Measurements from ENCODE around the gene WDR81. TPM values are rescaled to one million over a fixed set of nuclear protein-coding genes. Genes with fewer than 3 reads are reported as not detected.

WDR81 gene
- total and polyA plus RNA-seq, 12 donors = 4.9 to 88.8 (median 41.1) TPM

DNA sequence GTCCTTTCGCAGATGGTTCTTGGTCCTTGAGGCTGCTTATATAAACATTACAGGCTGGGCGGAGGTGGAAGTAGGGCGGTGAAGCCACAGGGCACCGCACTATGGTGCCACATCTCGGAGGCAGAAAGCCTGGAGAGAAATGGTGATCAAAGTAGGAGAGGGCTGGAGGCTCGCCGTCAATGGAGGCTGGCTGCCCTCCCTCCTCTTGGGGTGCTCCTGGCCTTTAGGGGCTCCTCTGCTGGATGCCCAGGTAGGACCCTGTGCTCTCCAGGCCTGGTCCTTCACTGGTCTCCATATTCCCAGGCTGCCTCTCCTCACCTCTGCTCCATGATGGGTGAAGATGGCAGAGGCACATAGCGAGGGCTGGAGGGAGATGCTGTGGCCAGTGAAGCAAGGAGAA, 12.2 kb upstream of the WDR81 start:
- Histone ChIP-seq H3K4me3 (no peak overlapping the region), H3K9me3 (replicated peaks in 1 of 3) (no peaks in the 10 kb centered on the region), H3K27me3 (no peaks in the 10 kb centered on the region), H3K27ac (peak overlapping the region in 2 of 5 donors; percentile 100), H3K4me1 (replicated peaks in 1 of 2) (peaks cover 28 to 43% of the 10 kb centered on the region in 2 donors), H3K36me3 (replicated peaks in 1 of 2) (peaks cover 0 to 27% of the 10 kb centered on the region in 2 donors)
- peak in 1 of 7 donors; percentile 55 for DNase-seq
- intact Hi-C loops (cut with DNase I) = loop anchor here in 1 of 2 donors (5.0 kb wide), 1 partner anchor 35 kb away; no protein-coding TSS in a partner anchor
- no peak for TF ChIP-seq POLR2A (IDR thresholded peaks at IDR 0.05)
- TF ChIP-seq, protein P1, sequence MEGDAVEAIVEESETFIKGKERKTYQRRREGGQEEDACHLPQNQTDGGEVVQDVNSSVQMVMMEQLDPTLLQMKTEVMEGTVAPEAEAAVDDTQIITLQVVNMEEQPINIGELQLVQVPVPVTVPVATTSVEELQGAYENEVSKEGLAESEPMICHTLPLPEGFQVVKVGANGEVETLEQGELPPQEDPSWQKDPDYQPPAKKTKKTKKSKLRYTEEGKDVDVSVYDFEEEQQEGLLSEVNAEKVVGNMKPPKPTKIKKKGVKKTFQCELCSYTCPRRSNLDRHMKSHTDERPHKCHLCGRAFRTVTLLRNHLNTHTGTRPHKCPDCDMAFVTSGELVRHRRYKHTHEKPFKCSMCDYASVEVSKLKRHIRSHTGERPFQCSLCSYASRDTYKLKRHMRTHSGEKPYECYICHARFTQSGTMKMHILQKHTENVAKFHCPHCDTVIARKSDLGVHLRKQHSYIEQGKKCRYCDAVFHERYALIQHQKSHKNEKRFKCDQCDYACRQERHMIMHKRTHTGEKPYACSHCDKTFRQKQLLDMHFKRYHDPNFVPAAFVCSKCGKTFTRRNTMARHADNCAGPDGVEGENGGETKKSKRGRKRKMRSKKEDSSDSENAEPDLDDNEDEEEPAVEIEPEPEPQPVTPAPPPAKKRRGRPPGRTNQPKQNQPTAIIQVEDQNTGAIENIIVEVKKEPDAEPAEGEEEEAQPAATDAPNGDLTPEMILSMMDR (IDR thresholded peaks at IDR 0.05) = no peak
- 70 to 86% (median 76%) methylated on average over 8 of the region's 8 CpGs for WGBS, 4 donors

DNA sequence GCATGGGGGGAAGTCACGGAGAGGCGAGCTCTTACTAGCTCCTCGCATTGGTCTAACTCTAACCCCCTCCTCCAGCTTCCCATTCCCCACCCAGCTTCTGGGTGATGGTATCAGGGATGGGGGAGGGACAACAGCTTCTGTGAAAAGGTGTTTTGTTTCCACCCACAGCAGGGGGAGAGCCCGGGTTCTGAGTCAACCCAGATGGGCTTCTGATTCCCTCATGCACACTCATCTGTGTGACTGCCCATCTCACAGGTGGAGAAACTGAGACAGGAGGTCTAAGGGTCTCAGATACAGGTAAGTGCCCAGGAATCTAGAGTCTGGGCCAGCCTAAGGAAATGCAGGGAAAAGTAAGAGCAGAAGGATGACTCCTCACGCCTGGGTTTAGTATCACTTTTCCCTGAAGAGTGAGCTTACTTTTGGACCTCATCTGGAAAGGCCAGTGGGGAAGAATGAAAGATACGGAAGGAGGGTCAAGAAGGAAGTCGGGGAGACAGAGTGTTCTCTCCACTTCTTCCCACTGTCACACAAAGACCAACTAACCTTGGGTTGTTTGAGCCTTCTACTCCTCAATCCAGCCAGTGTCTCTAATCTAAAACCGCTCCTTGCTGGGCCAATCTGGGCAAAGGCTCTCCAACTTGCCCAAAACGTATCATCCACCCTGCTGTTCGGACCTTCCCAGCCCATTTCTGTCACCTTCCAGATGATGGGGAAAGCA, 11.2 kb upstream of the WDR81 start:
- Histone ChIP-seq H3K27ac (peak overlapping the region; percentile 53 to 100 (median 100)), H3K4me1 (replicated peaks in 1 of 2) (peaks cover 28 to 50% of the 10 kb centered on the region in 2 donors), H3K9me3 (replicated peaks in 1 of 3) (no peaks in the 10 kb centered on the region), H3K4me3 (peak overlapping the region in 1 of 4 donors; percentile 100), H3K27me3 (no peaks in the 10 kb centered on the region), H3K36me3 (replicated peaks in 1 of 2) (peaks cover 0 to 27% of the 10 kb centered on the region in 2 donors)
- TF ChIP-seq, protein P1 (IDR thresholded peaks at IDR 0.05) = no peak
- no peak for TF ChIP-seq POLR2A (IDR thresholded peaks at IDR 0.05)
- intact Hi-C loops (cut with DNase I) = loop anchor here in 1 of 2 donors (5.0 kb wide), 1 partner anchor 36 kb away; no protein-coding TSS in a partner anchor
- WGBS, 4 donors = 50 to 59% (median 53%) methylated on average over 9 to 10 of the region's 10 CpGs
- peak in 1 of 7 donors; percentile 54 for DNase-seq

DNA sequence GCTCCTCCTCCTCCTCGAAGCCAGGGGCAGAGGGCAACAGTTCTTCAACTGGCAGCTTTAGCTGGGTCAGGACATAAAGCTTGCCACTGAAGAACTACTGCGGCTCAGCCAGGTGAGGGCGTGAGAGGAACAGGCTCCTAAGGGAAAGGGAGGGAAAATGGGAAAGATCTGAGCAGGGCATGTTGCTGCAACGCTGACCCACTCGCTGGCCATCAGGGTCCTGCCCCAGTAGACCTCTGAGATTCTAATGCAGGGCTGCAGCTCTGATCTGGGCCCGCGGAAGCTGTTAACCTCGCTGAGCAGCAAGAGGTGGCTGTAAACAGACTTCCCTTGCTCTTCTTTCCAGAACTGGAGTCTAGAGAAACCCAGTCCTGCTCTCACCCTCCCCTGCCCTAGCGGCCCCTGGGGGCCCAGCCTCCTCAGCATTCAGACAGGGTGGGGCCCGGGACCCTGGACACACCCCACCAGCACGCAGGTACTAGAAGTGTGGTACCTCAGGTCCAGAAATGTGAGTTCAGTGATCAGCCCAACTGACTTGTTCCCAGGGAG, 10.6 kb upstream of the WDR81 start:
- H3K4me1 ChIP-seq (replicated peaks in 1 of 2) = peaks cover 28 to 51% of the 10 kb centered on the region in 2 donors
- no peak for TF ChIP-seq POLR2A (IDR thresholded peaks at IDR 0.05)
- TF ChIP-seq, protein P1 (IDR thresholded peaks at IDR 0.05) = peak in 5 of 6 experiments; percentile 33 to 53 (median 41)
- peak overlapping the region in 3 of 4 donors; percentile 5 to 100 (median 100) for H3K4me3 ChIP-seq
- peak overlapping the region; percentile 95 to 100 (median 100) for H3K27ac ChIP-seq
- peak in 5 of 7 donors; percentile 46 to 81 (median 66) for DNase-seq
- H3K9me3 ChIP-seq (replicated peaks in 1 of 3) = no peaks in the 10 kb centered on the region
- WGBS, 4 donors = 4 to 12% (median 6%) methylated on average over 9 to 11 of the region's 11 CpGs
- H3K36me3 ChIP-seq (replicated peaks in 1 of 2) = peaks cover 0 to 27% of the 10 kb centered on the region in 2 donors
- intact Hi-C loops (cut with DNase I) = loop anchor here in 1 of 2 donors (5.0 kb wide), 1 partner anchor 37 kb away; no protein-coding TSS in a partner anchor
- H3K27me3 ChIP-seq = no peaks in the 10 kb centered on the region

DNA sequence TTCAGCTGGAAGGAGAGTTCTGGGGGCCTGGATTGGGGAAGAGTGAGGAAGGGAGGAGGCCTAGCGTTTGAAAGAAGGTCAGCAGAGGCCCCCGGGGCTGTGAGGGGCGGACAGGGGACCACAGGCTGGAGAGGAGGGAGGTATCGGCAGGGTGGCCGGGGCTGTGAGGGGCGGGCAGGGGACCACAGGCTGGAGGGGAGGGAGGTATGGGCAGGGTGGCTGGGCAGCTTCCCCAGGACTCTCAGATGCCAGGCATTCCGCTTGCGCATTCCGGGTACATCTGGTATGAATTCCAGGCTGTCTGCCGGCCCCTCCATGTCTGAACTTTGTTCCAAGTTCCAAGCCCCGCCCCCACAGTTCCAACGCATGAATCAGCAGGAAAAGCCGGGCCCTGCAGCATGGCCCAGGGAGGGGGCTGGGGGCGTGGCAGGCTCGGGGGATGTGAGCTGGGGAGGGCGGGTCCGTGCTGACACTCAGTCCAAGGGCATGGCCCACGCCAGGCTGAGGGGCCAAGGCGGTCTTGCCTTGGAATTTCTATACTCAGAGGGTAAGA, 10.0 kb upstream of the WDR81 start:
- H3K4me3 ChIP-seq = peak overlapping the region in 3 of 4 donors; percentile 5 to 100 (median 100)
- peak overlapping the region; percentile 95 to 100 (median 100) for H3K27ac ChIP-seq
- no peaks in the 10 kb centered on the region for H3K27me3 ChIP-seq
- TF ChIP-seq, protein P1 (IDR thresholded peaks at IDR 0.05) = no peak
- TF ChIP-seq POLR2A (IDR thresholded peaks at IDR 0.05) = peak; percentile 28 to 64
- H3K4me1 ChIP-seq (replicated peaks in 1 of 2) = peaks cover 26 to 47% of the 10 kb centered on the region in 2 donors
- intact Hi-C loops (cut with DNase I) = loop anchor here in 1 of 2 donors (5.0 kb wide), 1 partner anchor 37 kb away; no protein-coding TSS in a partner anchor
- peaks cover 0 to 27% of the 10 kb centered on the region in 2 donors for H3K36me3 ChIP-seq (replicated peaks in 1 of 2)
- DNase-seq = peak; percentile 97 to 99 (median 99)
- H3K9me3 ChIP-seq (replicated peaks in 1 of 3) = no peaks in the 10 kb centered on the region
- 0 to 5% (median 2%) methylated on average over 3 to 19 of the region's 19 CpGs for WGBS, 4 donors

Measured in adrenal gland (tissue), 12 donors.